HG02885 (cell line): ENCODE results near the gene NRIP3.

Source experiments
- ATAC-seq: cut with Tn5 transposase; IDR thresholded peaks from one replicate; pipeline ENCODE4 v1.9.1; 2021; ENCODE audit warnings: mild to moderate bottlenecking; ENCODE audit not compliant: unreplicated experiment, poor library complexity

Gene NRIP3

DNA sequence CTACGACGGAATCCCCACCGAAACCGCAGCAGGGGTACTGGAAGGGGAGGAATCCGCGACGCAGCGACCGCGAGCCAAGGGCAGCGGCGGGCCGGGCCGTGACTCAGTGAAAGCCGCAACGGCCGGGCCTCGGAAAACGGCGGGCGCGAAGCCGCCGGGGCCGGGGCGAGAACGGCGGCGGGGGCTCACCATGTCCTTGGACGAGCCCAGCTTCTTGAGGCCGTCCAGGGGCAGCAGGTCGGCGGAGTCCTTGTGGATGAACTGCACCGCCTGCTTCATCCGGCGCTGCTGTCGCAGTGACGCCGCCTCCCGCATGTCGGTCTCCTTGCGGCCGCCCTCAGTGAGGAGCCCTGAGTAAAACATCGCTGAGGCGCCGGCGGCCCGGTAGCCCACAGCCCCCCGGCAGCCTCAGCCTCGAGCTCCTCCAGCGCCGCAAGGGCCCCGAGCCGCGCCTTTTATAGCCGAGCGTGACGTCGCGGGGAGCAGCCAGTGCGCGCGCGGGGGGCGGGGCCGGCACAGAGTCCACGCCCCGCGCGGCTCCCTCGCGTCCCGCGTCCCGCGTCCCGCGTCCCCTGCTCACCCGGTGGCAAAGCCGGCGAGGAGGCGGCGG, at the start of gene NRIP3:
NRIP3 (minus strand) TSS at position 429 of the 610 bp plus-strand sequence; CDS start at position 363, 66 bp downstream.
- peak; percentile 65 for ATAC-seq

DNA sequence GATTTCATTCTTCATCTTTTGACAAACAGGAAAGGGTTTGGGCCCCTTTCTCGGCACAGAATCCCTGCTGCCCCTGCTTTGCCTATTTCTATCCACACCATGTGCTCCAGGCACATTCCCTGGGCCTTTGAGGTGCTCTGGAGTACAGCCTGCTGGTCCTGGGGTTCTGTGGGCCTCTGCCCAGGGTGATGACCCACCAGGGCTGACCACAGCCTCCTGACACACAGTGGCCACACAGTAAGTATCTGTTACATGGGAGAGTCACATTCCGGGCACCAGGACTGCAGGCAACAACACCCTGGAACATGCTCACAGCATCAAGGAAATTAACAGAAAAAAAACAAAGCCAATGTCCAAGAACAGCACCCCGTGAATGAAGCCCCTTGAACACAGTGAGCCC, 48.5 kb upstream of the NRIP3 start:
- ATAC-seq: no peak

GRCh38 chr11:9049959-9050358, 46.2 kb upstream of the NRIP3 start:
- ATAC-seq: no peak

DNA sequence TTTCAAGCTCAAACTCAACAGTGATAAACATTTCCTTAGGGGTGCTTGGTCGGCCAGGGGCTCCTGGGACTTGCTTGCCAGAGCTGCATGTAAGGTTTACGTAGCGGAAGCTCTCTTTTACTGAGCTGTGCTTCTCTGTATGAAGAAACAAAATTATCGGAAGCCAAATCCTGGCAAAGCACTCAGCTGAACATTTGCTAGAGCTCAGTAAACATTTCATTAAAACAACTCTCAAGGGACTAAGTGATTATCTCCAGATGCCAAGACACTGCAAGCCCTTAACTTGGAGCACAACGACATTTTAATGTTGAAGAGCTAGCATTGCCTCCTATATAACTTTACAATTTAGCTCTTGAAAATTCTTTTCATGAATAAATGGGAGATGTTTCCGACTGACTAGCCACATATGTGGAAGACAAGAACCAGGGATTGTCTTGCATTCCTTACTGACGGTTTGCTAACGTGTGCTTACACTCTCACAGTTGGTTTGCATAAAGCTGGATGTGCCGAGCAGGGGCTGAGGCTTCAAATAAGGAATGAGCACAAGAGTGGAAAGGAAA, 44.2 kb upstream of the NRIP3 start:
- ATAC-seq: no peak

DNA sequence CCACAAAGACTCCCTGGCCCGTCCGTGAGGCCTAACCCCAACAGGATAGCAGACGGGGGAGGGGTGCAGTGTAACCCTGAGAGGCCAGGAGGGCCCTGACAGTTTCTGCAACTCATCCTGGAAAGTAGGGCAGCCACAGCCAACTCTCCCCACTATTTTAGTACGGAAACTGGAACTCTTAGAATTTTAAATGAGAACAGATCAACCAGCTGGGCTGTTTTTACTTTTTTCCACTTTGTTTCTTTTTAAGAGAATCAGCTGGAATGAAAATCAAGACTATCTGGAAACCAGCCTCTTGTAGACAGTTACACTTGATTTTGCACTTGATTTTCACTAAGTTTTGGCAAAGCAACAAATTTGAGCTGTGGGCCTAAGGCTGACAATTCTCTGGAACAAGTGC, 42.7 kb upstream of the NRIP3 start:
- ATAC-seq: no peak

DNA sequence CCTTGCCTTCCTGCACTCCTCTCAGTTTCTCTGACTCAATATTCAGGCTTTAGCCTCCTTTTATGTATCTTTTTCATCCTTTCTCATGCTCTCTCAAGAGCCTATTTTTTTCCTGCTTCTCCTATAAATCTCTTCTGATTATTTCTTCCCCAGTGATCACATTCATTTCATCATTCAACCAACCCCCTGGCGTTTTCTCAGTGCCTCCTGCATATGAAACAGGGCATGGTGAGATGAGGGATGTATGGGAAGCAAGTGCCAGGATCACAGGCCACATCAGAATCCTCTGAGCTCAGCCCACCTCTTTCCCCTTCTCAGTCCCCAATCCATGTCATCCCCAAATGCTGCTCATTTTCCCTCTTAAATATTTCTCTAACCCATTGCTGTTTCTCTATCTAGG, 38.7 kb upstream of the NRIP3 start:
- ATAC-seq: no peak

DNA sequence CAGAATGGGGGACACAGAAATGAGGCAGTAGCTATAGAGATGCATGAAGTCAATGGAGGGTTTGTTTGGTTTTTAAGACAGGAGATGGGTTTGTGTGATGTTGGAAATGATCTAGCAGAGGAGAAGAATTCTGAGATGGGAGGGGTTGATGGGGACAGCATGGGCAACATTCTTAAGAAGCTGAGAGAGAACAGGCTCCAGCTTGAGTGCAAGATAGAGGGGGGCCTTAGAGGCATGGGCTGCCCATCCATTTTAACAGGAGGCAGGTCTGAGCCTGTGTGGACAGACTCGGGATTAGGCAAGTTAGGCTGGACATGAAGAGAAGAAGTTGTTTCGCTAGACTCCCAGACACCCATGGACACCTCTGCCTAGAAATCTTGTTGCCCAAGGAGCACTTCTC, 37.9 kb upstream of the NRIP3 start:
- no peak for ATAC-seq

DNA sequence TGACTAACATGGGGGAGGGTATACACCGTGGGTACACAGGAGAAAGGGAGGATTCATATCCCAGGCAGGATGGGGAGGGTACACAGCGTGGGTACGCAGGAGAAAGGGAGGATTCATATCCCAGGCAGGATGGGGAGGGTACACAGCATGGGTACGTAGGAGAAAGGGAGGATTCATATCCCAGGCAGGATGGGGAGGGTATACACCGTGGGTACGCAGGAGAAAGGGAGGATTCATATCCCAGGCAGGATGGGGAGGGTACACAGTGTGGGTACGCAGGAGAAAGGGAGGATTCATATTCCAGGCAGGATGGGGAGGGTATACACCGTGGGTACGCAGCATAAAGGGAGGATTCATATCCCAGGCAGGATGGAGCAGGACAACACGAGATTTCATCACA, 36.6 kb upstream of the NRIP3 start:
- ATAC-seq: no peak

GRCh38 chr11:9039863-9040262, 36.1 kb upstream of the NRIP3 start:
- no peak for ATAC-seq

DNA sequence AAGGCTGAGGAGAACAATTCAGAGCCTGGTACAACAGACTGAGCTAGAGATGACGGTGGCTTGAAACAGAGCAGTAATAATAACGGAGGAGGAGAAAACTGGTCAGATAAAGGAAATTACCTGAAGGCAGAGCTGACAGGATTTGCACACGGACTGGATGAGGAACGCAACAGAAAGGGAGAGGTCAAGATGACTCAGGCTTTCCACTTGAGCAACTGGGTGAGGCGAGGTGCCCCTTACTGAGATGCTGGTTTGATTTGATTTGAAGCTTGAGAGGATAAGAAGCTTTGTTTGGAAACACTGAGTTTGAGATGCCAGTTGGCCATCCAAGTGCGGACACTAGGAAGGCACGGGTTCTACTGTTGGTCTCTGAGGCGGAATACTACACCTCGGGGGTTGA, 35.4 kb upstream of the NRIP3 start:
- no peak for ATAC-seq

DNA sequence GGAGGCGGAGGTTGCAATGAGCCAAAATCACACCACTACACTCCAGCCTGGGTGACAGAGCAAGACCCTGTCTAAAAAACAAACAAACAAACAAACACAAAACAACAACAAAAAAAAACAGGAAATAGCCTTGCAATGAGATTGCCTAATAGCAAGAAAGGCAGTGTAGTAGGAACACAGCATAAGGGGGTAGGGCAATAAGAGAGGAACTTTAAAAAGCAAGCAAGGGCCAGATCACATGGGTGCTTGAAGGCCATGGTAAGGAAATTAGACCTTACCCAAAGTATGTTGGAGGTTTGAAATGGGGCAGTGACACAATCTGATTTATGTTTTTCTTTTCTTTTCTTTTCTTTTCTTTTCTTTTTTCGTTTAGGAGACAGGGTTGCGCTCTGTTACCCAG, 34.7 kb upstream of the NRIP3 start:
- ATAC-seq: no peak

- ATAC-seq: no peak
Measured at GRCh38 chr11:9037963-9038362, 34.2 kb upstream of the NRIP3 start.

- ATAC-seq: no peak
Measured at GRCh38 chr11:9037046-9037780, 33.4 kb upstream of the NRIP3 start.

DNA sequence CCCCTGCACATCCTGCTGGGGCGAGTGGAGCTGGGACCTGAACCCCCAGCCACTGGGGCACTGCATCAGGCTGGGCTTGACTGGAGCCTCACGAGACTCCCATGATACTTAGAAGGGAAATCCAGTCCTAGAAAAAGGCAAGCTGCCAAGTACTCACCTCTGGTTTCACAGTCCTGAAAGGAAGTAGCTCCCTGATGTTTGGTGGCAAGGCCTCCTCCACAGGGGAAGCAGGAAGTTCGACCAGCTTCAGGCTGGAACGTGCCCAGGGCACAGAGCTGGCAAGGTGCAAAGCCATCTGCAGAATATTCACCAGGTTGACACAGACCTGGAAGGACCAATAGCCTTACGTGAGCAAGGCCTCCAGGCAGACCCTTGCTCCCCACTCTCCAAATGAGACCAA, 26.8 kb upstream of the NRIP3 start:
- no peak for ATAC-seq

DNA sequence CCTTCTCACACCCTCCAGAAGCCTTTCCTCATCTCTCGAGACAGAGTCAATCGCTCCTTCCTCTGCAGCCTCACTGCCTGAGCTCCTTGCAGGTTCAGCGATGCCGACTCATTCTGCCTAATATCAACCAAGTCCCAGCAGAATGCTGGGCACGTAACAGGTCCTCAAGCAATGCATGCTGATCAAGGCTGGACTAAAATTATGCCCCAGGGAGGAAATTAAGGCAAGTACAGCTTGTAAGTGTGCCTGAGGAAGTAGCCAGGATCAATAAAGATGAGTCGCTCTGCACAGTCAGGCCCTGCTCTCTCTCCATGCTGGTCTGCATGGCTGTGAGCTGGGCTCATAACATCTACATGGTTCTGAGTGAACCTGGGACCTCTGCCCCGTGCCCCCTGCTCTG, 25.6 kb upstream of the NRIP3 start:
- ATAC-seq: no peak

- ATAC-seq: no peak
Measured at GRCh38 chr11:9028581-9028980, 24.8 kb upstream of the NRIP3 start.

GRCh38 chr11:9025101-9025850, 21.5 kb upstream of the NRIP3 start:
- no peak for ATAC-seq

DNA sequence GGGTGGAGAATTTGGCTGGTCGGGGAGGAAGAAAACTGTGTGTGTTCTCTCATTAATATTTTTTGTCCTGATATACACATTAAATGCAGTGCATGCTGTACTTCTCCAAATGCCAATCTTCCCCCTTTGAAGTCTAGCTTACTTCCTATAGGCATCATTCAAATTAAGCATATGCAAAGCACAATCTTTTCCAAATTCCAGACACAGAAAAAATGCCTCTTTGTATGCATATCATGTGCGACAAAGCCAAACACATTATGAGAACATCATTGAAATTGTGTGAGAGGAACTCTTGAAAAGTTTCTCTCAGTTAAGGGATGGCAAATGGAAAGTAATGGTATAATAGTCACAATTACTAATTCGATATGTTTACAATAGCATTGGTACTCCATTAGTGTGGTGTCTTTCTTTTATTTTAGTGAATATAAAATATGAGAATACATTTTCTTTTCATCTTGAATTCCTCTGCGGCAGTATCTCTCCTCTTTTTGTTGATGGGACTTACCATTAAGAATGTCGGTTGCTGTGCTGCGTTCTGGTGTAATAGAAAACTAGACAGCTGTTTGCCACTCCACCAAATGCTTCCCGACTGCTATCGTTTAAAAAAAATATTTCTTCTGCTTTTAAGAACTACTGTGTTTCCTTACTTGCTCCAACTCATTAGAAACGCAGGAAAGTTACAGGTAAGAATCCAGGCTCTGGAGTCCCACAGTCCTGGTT, 19.3 kb upstream of the NRIP3 start:
- ATAC-seq: no peak

- no peak for ATAC-seq
Measured at GRCh38 chr11:9020916-9021315, 17.1 kb upstream of the NRIP3 start.

- ATAC-seq: no peak
Measured at GRCh38 chr11:9019861-9020260, 16.1 kb upstream of the NRIP3 start.

DNA sequence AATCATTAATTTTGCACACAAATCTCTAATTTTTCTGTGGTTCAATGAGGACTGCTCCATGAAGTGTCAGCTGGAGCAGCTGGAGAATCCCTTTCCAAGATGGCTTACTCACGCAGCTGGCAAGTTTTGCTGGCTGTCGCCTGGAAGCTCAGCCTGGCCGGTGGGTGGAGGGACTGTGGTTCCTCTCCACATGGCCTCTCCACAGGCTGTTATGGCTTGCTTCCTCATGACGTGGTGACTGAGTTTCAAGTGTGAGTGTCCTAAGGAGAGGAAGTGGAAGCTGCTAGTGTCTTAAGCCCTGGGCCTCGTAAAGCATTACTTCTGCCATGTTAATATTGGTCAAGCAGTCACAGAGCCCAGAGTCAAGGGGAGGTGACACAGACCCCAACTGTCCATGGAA, 14.0 kb upstream of the NRIP3 start:
- no peak for ATAC-seq
